GM12875 (cell line): Measurements from ENCODE around the gene SLC17A7.

ENCODE experiments used
- H3K4me3 ChIP-seq: one replicate; pipeline ENCODE4 v1.5.1; 2011; ENCODE audit warnings: low read depth, low read length, control low read depth
- TF ChIP-seq, protein P1 (sequence below): IDR thresholded peaks from 2 replicates; pipeline ENCODE4 v1.5.1; 2011; ENCODE audit warnings: low read depth, mild to moderate bottlenecking, control low read depth, inconsistent platforms, low read length, moderate library complexity, borderline replicate concordance; ENCODE audit not compliant: insufficient read depth

SLC17A7 gene

DNA sequence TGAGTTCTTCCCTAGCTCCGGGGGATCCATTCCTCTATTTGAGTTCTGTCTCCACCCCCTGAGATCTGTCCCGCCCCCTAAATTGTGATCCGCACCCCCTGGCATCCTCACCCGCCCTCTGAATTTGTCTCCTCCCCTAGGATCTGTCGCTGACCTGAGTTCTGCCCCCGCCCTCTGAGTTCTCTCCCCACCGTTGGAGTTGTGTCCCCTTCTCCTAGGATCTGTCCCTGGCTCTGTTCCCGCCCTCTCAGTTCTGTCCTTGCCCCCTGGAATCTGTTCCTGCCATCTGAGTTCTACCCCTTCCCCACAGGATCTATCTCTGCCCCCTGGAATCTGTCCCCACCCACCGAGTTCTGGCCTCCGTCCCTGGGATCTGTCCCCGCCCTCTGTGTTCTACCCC is 1.0 kb upstream of the SLC17A7 start:
- TF ChIP-seq, protein P1, sequence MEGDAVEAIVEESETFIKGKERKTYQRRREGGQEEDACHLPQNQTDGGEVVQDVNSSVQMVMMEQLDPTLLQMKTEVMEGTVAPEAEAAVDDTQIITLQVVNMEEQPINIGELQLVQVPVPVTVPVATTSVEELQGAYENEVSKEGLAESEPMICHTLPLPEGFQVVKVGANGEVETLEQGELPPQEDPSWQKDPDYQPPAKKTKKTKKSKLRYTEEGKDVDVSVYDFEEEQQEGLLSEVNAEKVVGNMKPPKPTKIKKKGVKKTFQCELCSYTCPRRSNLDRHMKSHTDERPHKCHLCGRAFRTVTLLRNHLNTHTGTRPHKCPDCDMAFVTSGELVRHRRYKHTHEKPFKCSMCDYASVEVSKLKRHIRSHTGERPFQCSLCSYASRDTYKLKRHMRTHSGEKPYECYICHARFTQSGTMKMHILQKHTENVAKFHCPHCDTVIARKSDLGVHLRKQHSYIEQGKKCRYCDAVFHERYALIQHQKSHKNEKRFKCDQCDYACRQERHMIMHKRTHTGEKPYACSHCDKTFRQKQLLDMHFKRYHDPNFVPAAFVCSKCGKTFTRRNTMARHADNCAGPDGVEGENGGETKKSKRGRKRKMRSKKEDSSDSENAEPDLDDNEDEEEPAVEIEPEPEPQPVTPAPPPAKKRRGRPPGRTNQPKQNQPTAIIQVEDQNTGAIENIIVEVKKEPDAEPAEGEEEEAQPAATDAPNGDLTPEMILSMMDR: no peak
- no peak overlapping the region for H3K4me3 ChIP-seq

DNA sequence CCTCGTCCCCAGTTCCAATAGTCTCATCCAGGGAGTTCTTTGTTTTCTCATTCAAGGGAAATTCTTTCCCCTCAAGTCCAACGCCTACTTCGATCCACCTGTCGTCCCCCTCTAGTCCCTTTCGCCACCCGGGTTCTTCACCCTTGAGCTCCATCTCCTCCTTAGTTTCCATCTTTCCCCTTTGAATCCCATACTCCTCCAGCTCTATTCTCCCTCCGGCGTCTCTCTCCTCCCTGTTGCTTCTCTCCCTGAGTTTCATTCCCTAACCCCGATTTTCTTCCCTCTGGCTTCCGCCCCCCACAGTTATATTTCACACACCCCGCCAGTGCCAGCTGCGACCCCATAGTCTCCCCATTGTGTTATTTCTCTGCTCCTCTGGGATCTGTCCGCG is 628 bp upstream of the SLC17A7 start:
- TF ChIP-seq, protein P1: no peak
- no peak overlapping the region for H3K4me3 ChIP-seq

DNA sequence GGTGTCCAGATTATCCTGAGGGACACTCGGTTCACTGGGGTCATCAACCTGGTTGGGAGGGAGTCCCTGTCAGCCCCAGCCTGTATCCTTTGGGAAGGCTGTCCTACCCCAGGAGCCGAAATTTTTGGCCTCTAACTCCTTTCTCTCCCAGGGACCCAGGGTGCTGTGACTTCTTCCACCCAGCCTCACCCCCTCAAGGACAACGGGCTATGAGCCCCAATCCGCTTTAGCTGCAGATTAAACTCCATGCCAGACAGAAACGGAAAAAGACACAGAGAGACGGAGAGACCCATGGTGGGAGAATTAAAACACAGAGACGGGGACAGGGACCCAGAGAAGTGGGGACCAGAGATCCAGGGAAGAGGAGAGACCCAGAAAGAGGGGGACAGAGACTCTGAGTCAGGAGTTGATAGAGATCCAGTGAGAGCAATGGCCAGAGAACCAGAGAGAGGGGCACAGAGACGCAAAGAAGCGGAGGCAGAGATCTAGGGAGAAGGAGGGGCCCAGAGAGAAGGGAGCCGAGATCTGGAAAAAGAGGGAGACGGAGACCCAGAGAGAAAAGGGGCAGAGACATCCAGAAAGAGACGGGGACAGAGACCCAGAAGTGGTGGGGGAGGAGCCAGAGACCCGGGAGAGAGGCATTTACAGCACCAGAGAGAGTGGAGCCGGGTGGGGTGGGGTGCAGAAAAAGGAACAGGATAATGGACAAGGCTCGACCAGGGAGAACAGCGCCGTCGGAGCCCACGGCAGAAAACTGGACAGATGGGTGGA is 703 bp downstream of the SLC17A7 start:
- no peak overlapping the region for H3K4me3 ChIP-seq
- TF ChIP-seq, protein P1: no peak

DNA sequence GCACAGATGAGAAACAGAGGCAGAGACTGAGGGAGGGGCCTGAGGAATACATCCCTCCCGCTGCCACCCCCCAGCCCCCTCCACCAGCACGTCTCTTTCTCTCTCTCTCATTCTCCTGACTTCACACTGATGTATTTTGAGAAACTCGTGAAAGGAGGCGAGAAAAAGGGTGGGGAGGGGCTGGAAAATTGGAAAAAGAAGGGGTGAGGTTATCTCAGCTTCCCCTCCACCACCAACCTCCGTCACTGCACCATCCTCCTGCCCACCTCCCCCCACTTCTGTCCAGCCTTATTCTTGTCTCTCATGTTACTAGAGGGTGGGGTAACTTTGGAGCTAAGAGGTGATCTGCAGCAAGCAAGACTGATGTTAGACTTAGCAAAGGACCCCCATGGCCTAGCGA is 1.5 kb downstream of the SLC17A7 start:
- TF ChIP-seq, protein P1: no peak
- H3K4me3 ChIP-seq: no peak overlapping the region

DNA sequence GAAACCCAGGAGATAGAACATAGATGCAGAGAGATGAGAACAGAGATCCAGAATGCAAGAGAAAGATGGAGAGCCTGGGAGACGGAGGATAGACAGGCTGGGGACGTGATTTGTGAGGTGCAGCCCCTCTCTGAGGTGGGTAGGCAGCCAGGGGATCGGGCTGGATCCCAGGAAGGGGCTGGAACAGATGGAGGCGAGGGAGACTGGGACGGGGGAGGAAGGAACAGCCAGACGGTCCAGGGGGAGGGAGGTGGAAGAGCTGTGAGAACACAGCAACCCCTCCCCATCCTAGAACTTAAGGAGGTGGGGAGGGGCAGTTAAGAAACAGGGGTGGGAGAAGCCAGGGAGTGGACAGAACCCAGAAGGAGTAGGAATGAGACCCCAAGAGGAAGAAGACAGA is 3.1 kb downstream of the SLC17A7 start:
- TF ChIP-seq, protein P1: no peak
- H3K4me3 ChIP-seq: no peak overlapping the region

DNA sequence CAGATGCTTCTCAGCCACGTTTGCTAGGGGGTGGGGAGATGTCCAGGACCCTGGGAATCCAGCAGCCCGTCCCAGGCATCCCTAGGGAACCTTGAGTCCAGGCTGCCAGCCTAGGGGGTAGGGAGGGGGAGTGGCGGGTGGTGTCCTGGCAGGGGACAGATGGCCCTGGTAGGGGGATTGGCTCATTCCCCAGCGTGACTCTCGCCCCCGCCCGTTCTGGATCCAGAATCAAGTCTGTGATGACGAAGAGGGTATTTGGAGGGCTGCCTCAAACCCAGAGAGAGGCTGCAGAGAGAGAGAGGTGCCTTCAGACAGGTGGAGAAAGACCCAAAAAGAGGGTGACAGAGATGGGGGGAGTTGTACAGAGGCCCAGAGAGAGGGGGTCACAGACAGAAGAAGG is 4.1 kb downstream of the SLC17A7 start:
- H3K4me3 ChIP-seq: no peak overlapping the region
- TF ChIP-seq, protein P1: no peak

DNA sequence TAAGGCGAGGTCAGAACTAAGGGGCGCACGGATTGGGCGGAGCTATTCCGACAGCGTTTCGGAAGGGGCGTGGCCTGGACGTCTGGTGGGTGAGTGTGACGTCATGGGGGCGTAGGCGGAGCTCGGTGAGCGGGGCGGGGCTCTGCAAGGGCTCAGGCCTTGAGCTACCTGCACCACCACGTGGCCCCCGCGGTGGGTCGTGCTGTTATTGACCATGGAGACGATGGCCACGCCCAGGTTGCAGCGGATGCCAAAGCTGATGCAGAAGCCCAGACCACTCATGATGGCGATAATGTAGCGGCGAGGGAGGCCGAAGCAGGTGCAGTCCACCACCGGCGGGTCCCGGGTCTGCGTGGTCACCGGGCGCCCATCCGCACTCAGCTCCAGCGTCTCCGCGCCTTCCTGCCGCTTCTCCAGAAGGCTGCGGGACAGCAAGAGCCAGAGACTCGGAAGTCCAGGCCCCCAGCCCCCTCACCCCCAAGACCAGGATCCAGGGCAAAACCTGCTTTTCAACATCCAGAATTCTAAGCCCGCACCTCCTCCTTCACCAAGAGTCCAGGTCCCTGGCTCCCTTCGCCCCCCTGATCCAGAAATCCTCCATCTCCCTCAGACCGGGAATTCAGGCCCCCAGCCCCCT is 4.8 kb downstream of the SLC17A7 start:
- H3K4me3 ChIP-seq: no peak overlapping the region
- TF ChIP-seq, protein P1: no peak
